ENCODE results near the gene CPXM2.

DNA sequence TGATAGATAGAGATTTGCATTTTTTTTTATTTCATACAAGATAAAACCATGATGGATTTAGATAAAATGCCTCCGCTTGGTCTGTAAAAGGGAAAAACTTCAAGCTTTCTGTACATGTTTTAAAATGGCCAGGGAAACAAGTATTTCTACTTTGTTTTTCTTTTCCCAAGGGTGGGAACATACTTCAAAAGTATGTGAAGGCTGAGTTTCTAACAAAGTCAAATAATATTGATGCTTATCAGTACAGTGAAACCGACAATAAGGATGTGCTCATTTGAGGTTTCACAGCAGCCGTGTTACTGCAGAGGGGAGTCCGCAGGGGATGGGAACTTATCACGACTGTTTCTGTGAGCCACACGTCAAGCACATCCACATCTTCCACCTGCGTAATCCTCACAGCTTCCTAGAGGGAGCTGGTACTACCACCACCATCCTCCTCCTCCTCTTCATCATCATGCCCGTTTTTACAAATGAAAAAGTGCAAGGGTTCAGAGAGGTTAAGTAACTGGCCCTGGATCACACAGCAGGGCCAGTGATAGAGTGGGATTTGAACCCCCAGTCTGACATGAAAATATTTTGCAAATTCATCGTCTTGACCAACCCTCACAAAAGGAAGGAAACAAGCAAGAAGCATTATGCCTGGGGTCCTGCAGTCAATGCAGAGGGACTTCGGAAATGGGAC lies 131.1 kb downstream of the CPXM2 start:
- TF ChIP-seq, protein P1, sequence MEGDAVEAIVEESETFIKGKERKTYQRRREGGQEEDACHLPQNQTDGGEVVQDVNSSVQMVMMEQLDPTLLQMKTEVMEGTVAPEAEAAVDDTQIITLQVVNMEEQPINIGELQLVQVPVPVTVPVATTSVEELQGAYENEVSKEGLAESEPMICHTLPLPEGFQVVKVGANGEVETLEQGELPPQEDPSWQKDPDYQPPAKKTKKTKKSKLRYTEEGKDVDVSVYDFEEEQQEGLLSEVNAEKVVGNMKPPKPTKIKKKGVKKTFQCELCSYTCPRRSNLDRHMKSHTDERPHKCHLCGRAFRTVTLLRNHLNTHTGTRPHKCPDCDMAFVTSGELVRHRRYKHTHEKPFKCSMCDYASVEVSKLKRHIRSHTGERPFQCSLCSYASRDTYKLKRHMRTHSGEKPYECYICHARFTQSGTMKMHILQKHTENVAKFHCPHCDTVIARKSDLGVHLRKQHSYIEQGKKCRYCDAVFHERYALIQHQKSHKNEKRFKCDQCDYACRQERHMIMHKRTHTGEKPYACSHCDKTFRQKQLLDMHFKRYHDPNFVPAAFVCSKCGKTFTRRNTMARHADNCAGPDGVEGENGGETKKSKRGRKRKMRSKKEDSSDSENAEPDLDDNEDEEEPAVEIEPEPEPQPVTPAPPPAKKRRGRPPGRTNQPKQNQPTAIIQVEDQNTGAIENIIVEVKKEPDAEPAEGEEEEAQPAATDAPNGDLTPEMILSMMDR (conservative IDR thresholded peaks at IDR 0.05): no peak
- no peak for TF ChIP-seq ZFX (IDR thresholded peaks at IDR 0.05)
